Measurements from ENCODE around the gene TAGLN2.
A peak's percentile ranks its signal among the peaks of the same experiment; 100 is the strongest.

The TAGLN2 gene

DNA sequence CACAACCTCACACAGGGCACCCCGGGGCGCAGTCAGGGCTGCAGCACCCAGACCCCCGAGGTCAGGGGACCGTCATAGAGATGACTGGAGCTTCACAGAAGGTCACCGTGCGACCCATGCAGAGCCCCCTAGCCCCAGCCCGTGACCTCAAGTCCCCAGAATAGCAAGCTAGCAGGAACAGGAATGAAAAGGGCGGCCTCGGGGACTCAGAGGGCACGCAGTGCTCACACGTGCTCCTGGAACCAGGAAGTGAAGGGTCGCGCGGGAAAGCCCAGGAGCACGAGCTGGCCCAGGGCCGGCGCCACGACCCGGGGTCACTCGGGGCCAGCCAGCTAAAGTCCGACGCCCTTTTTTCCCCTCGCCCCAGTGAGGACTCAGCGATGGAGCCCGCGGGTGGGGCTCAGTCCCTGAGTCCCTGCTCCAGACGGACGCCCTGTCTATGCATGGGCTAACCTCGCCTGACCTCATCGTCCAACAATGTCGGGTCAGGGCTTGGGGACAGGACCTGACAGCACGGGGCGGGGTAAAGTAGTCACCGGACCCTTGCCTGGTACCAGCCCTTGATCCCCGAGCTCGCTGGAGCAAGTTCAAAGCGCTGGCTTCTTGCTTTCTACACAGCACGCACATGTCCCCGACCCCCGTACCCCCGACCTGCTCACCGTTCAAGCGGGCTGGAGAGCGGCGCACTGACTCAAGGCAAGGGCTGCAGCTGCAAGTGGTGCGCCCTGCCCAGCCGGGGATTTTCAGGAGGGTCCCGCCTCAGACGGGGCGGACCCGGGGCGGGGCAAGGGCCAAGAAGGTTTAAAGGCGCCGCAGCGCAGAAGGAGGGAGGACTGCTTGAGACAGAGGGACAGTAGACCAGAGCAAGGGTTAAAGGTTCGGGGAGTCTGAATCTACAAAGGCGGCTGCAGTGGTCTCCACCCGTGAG, at the start of gene TAGLN2:
TAGLN2 (minus strand) TSS at position 717 of the 928 bp plus-strand sequence. CDS start 4,998 bp downstream, outside the sequence.
- H3K4me1 ChIP-seq (ENCODE audit: control insufficient read depth in 2 of 2, insufficient read depth in 2 of 2, low read length in 2 of 2), result peaks cover 41 to 42% of the 10 kb centered on the region in 2 donors
- H3K36me3 ChIP-seq (ENCODE audit: control insufficient read depth in 2 of 2, insufficient read depth in 2 of 2, low read length in 2 of 2), result peaks cover 7 to 14% of the 10 kb centered on the region in 2 donors
- no peaks in the 10 kb centered on the region for H3K27me3 ChIP-seq (ENCODE audit: control insufficient read depth in 2 of 2, insufficient read depth in 2 of 2, low read length in 2 of 2)
- H3K9ac ChIP-seq (ENCODE audit: low read depth in 1 of 2, low read length in 2 of 2), result peak within 1 kb of the TSS; percentile 90 to 97
- H3K27ac ChIP-seq (ENCODE audit: low read depth in 2 of 2, low read length in 2 of 2), result peak within 1 kb of the TSS; percentile 95 to 99
- H3K4me3 ChIP-seq (ENCODE audit: low read length in 2 of 2), result peak within 1 kb of the TSS; percentile 97 to 98
- H3K9me3 ChIP-seq (ENCODE audit: control insufficient read depth in 2 of 2, low read length in 2 of 2), result no peaks in the 10 kb centered on the region

DNA sequence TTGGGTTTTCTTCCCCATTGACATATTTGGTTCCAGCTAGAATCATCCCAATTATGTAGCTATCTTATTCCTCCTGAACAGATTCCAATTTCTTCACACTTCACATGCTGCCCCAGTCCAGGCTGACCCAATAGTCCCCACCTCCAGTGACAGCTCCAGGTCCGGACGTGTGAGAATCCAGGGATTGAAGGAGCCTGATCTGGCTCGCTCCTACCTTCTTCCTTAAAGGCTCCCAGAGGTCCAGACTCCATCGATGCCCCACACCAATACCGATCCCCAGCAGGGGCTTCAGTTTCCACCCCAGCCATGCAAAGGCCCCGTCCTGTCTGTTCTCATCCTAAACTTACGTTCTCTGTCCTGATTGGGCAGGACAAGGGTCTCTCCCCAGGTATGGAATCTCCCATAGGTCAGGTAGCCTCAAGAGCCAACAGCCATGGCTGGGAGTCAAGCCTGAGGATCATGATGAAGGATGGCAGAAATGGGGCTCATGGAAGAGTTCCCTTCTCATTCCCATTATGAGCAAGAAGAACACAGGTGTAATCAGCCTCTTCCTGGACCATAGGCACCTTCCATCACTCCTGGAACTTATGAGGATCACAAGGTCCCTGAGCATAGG, 49.2 kb upstream of the TAGLN2 start:
- Histone ChIP-seq H3K36me3 (ENCODE audit: control insufficient read depth in 2 of 2, insufficient read depth in 2 of 2, low read length in 2 of 2) (no peaks in the 10 kb centered on the region), H3K4me1 (ENCODE audit: control insufficient read depth in 2 of 2, insufficient read depth in 2 of 2, low read length in 2 of 2) (peaks cover 13 to 22% of the 10 kb centered on the region in 2 donors), H3K27me3 (ENCODE audit: control insufficient read depth in 2 of 2, insufficient read depth in 2 of 2, low read length in 2 of 2) (no peaks in the 10 kb centered on the region), H3K27ac (ENCODE audit: low read depth in 2 of 2, low read length in 2 of 2) (no peak overlapping the region), H3K4me3 (ENCODE audit: low read length in 2 of 2) (no peak overlapping the region), H3K9me3 (ENCODE audit: control insufficient read depth in 2 of 2, low read length in 2 of 2) (no peaks in the 10 kb centered on the region), H3K9ac (ENCODE audit: low read depth in 1 of 2, low read length in 2 of 2) (no peak overlapping the region)

- no peak overlapping the region for H3K9ac ChIP-seq (ENCODE audit: low read depth in 1 of 2, low read length in 2 of 2)
- H3K9me3 ChIP-seq (ENCODE audit: control insufficient read depth in 2 of 2, low read length in 2 of 2), result no peaks in the 10 kb centered on the region
- H3K27me3 ChIP-seq (ENCODE audit: control insufficient read depth in 2 of 2, insufficient read depth in 2 of 2, low read length in 2 of 2), result no peaks in the 10 kb centered on the region
- peaks cover 13 to 22% of the 10 kb centered on the region in 2 donors for H3K4me1 ChIP-seq (ENCODE audit: control insufficient read depth in 2 of 2, insufficient read depth in 2 of 2, low read length in 2 of 2)
- H3K36me3 ChIP-seq (ENCODE audit: control insufficient read depth in 2 of 2, insufficient read depth in 2 of 2, low read length in 2 of 2), result no peaks in the 10 kb centered on the region
- H3K27ac ChIP-seq (ENCODE audit: low read depth in 2 of 2, low read length in 2 of 2), result no peak overlapping the region
- H3K4me3 ChIP-seq (ENCODE audit: low read length in 2 of 2), result no peak overlapping the region
Observed at GRCh38 chr1:159973350-159973940, 48.1 kb upstream of the TAGLN2 start.

DNA sequence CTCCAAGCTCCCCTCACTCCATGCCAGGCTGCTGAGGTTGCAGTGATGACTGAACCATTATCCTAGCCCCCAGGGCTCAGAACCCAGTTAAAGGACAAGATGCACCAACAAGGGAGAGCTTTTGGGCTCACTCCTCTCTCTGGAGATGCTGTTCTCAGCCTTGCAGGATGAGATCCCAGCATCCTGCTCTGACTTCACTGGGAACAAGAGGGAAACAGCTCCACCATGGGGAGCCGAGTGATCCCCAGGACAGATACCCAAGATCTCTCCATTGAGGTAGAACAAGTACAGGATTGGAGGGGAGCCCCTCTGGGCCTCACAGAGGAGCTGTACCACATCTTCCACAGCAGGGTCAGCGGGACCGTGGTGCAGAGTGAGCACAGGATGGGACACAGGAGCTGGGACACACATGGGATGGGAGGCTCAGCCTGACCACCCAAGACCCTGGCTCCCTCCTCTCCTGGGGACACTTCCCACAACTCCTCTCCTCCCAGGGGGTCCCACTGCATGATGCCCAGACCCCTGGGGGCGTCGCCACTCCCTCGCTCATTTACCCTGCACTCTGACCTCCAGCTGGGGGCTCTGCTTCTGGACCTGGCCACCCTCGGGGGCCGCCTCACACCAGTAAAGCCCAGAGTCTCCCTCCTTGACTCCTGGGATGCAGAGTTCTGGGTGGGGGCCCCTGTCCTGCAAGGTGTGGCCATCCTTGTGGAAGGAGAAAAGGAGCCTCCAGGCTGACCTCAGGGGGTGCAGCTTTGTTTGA, 47.3 kb upstream of the TAGLN2 start:
- H3K27me3 ChIP-seq (ENCODE audit: control insufficient read depth in 2 of 2, insufficient read depth in 2 of 2, low read length in 2 of 2), result no peaks in the 10 kb centered on the region

DNA sequence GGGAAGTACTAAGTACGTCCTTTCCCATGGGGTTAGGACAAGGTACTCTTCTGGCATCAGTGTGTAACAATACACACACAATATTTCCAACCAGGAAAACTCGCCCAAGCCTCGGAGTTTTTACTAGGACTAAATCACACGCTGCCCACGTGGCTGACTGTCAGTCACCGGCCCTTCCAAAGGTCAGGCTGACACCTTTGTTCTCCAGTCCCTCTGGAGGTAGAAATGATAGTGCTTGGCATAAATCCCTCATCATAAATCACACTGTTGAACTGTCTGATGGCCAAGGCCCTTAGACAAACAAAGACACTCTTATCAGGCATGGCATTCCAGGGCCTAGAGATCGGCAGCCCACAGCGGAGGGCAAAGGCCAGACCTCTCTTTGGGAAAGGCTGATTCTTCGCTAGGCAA, 45.6 kb upstream of the TAGLN2 start:
- no peaks in the 10 kb centered on the region for H3K9me3 ChIP-seq (ENCODE audit: control insufficient read depth in 2 of 2, low read length in 2 of 2)
- H3K27me3 ChIP-seq (ENCODE audit: control insufficient read depth in 2 of 2, insufficient read depth in 2 of 2, low read length in 2 of 2), result no peaks in the 10 kb centered on the region
- no peaks in the 10 kb centered on the region for H3K36me3 ChIP-seq (ENCODE audit: control insufficient read depth in 2 of 2, insufficient read depth in 2 of 2, low read length in 2 of 2)
- no peak overlapping the region for H3K9ac ChIP-seq (ENCODE audit: low read depth in 1 of 2, low read length in 2 of 2)
- peak overlapping the region; percentile 73 for H3K27ac ChIP-seq (ENCODE audit: low read depth in 2 of 2, low read length in 2 of 2)
- H3K4me3 ChIP-seq (ENCODE audit: low read length in 2 of 2), result no peak overlapping the region
- H3K4me1 ChIP-seq (ENCODE audit: control insufficient read depth in 2 of 2, insufficient read depth in 2 of 2, low read length in 2 of 2), result peaks cover 13 to 22% of the 10 kb centered on the region in 2 donors

More for the DNA sequence above, 47.3 kb upstream of the TAGLN2 start:
- no peaks in the 10 kb centered on the region for H3K9me3 ChIP-seq (ENCODE audit: control insufficient read depth in 2 of 2, low read length in 2 of 2)
- H3K9ac ChIP-seq (ENCODE audit: low read depth in 1 of 2, low read length in 2 of 2), result no peak overlapping the region
- H3K4me3 ChIP-seq (ENCODE audit: low read length in 2 of 2), result no peak overlapping the region
- H3K36me3 ChIP-seq (ENCODE audit: control insufficient read depth in 2 of 2, insufficient read depth in 2 of 2, low read length in 2 of 2), result no peaks in the 10 kb centered on the region
- no peak overlapping the region for H3K27ac ChIP-seq (ENCODE audit: low read depth in 2 of 2, low read length in 2 of 2)
- H3K4me1 ChIP-seq (ENCODE audit: control insufficient read depth in 2 of 2, insufficient read depth in 2 of 2, low read length in 2 of 2), result peaks cover 13 to 22% of the 10 kb centered on the region in 2 donors

DNA sequence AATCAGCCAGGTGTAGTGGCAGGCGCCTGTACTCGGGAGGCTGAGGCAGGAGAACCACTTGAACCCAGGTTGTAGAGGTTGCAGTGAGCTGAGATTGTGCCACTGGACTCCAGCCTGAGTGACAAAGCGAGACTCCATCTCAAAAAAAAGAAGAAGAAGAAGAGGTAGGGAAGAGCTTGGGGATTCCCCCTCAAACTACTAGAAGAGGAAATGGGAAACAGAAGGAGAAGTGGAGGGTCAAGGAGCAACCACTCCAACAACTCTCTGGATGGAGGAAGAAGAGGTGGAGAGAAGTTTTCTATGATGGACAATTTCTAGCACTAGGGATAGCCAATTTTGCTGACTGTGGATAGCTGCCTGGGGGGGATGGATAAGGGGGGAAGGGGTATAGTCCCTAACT, 43.6 kb upstream of the TAGLN2 start:
- no peaks in the 10 kb centered on the region for H3K36me3 ChIP-seq (ENCODE audit: control insufficient read depth in 2 of 2, insufficient read depth in 2 of 2, low read length in 2 of 2)
- H3K9me3 ChIP-seq (ENCODE audit: control insufficient read depth in 2 of 2, low read length in 2 of 2), result no peaks in the 10 kb centered on the region
- no peaks in the 10 kb centered on the region for H3K27me3 ChIP-seq (ENCODE audit: control insufficient read depth in 2 of 2, insufficient read depth in 2 of 2, low read length in 2 of 2)
- peaks cover 13 to 22% of the 10 kb centered on the region in 2 donors for H3K4me1 ChIP-seq (ENCODE audit: control insufficient read depth in 2 of 2, insufficient read depth in 2 of 2, low read length in 2 of 2)
- no peak overlapping the region for H3K9ac ChIP-seq (ENCODE audit: low read depth in 1 of 2, low read length in 2 of 2)
- H3K27ac ChIP-seq (ENCODE audit: low read depth in 2 of 2, low read length in 2 of 2), result no peak overlapping the region
- H3K4me3 ChIP-seq (ENCODE audit: low read length in 2 of 2), result no peak overlapping the region

DNA sequence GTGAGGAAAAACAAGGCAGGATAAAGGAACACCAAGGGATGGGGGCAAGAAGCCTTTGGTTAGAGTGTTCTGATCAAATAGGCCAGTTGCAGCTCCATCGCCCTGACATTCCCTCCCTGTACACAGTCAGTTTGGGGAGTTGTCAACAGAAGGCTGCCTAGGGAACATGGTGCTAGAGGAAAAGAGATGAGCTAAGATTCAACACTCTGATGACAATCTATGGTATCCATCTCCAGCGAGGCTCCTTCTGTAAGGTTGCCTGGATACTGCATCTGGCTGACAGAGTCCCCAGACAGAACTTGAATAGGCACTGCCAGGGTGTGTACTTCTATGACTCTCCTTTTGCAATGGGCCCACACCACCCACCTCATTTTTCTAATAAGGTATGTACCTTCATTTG, 40.0 kb upstream of the TAGLN2 start:
- H3K4me3 ChIP-seq (ENCODE audit: low read length in 2 of 2), result no peak overlapping the region
- H3K27me3 ChIP-seq (ENCODE audit: control insufficient read depth in 2 of 2, insufficient read depth in 2 of 2, low read length in 2 of 2), result no peaks in the 10 kb centered on the region
- no peaks in the 10 kb centered on the region for H3K36me3 ChIP-seq (ENCODE audit: control insufficient read depth in 2 of 2, insufficient read depth in 2 of 2, low read length in 2 of 2)
- H3K4me1 ChIP-seq (ENCODE audit: control insufficient read depth in 2 of 2, insufficient read depth in 2 of 2, low read length in 2 of 2), result peaks cover 9 to 23% of the 10 kb centered on the region in 2 donors
- H3K27ac ChIP-seq (ENCODE audit: low read depth in 2 of 2, low read length in 2 of 2), result no peak overlapping the region
- no peaks in the 10 kb centered on the region for H3K9me3 ChIP-seq (ENCODE audit: control insufficient read depth in 2 of 2, low read length in 2 of 2)
- H3K9ac ChIP-seq (ENCODE audit: low read depth in 1 of 2, low read length in 2 of 2), result peak overlapping the region in 1 of 2 donors; percentile 8

GRCh38 chr1:159964144-159964543, 38.8 kb upstream of the TAGLN2 start:
- H3K4me3 ChIP-seq (ENCODE audit: low read length in 2 of 2), result no peak overlapping the region
- H3K27me3 ChIP-seq (ENCODE audit: control insufficient read depth in 2 of 2, insufficient read depth in 2 of 2, low read length in 2 of 2), result no peaks in the 10 kb centered on the region
- H3K27ac ChIP-seq (ENCODE audit: low read depth in 2 of 2, low read length in 2 of 2), result no peak overlapping the region
- H3K9ac ChIP-seq (ENCODE audit: low read depth in 1 of 2, low read length in 2 of 2), result no peak overlapping the region
- no peaks in the 10 kb centered on the region for H3K36me3 ChIP-seq (ENCODE audit: control insufficient read depth in 2 of 2, insufficient read depth in 2 of 2, low read length in 2 of 2)
- peaks cover 6 to 16% of the 10 kb centered on the region in 2 donors for H3K4me1 ChIP-seq (ENCODE audit: control insufficient read depth in 2 of 2, insufficient read depth in 2 of 2, low read length in 2 of 2)
- no peaks in the 10 kb centered on the region for H3K9me3 ChIP-seq (ENCODE audit: control insufficient read depth in 2 of 2, low read length in 2 of 2)

- Histone ChIP-seq H3K9me3 (ENCODE audit: control insufficient read depth in 2 of 2, low read length in 2 of 2) (no peaks in the 10 kb centered on the region), H3K4me1 (ENCODE audit: control insufficient read depth in 2 of 2, insufficient read depth in 2 of 2, low read length in 2 of 2) (peaks cover 6 to 20% of the 10 kb centered on the region in 2 donors), H3K27me3 (ENCODE audit: control insufficient read depth in 2 of 2, insufficient read depth in 2 of 2, low read length in 2 of 2) (no peaks in the 10 kb centered on the region), H3K27ac (ENCODE audit: low read depth in 2 of 2, low read length in 2 of 2) (peak overlapping the region; percentile 91 to 94), H3K9ac (ENCODE audit: low read depth in 1 of 2, low read length in 2 of 2) (peak overlapping the region in 1 of 2 donors; percentile 57), H3K36me3 (ENCODE audit: control insufficient read depth in 2 of 2, insufficient read depth in 2 of 2, low read length in 2 of 2) (no peaks in the 10 kb centered on the region), H3K4me3 (ENCODE audit: low read length in 2 of 2) (peak overlapping the region; percentile 74 to 79)
Observed at GRCh38 chr1:159962176-159962575, 36.9 kb upstream of the TAGLN2 start.

All from mucosa of rectum (tissue), 2 donors.